Psoas muscle (tissue), 8 donors: ENCODE results near the gene CCT7. TPM values are rescaled to one million over a fixed set of nuclear protein-coding genes. Genes with fewer than 3 reads are reported as not detected.

Source experiments
- ATAC-seq, 4 donors: fragments of 200-7000 bp; cut with Tn5 transposase; one replicate each; pipeline ENCODE4 v1.9.1; 2020; ENCODE audit warnings: moderate library complexity in 3 of 4, mild to moderate bottlenecking in 2 of 4
- DNase-seq, 2 donors: peaks; one replicate each; pipeline ENCODE4 v3.0.0-alpha.2; 2020
- H3K27ac ChIP-seq: fragments of 200-600 bp; one replicate; pipeline ENCODE4 v1.8.0; 2022
- H3K27me3 ChIP-seq, 3 donors: fragments of 200-600 bp in 1 of 3; one replicate each; pipeline versions ENCODE4 v1.6.1 to v1.8.0; 2013 to 2022; ENCODE audit warnings: low read length in 2 of 3, mild to moderate bottlenecking in 2 of 3, moderate library complexity in 1 of 3; ENCODE audit not compliant: insufficient read depth in 3 of 3
- H3K36me3 ChIP-seq, 2 donors: fragments of 200-600 bp in 1 of 2; one replicate each; pipeline versions ENCODE4 v1.6.1 to v1.8.0; 2013 to 2022; ENCODE audit warnings: low read depth in 1 of 2, mild to moderate bottlenecking in 1 of 2, moderate library complexity in 1 of 2; ENCODE audit not compliant: insufficient read depth in 1 of 2
- H3K4me1 ChIP-seq: fragments of 200-600 bp; one replicate; pipeline ENCODE4 v1.8.0; 2022
- H3K4me3 ChIP-seq: fragments of 200-600 bp; one replicate; pipeline ENCODE4 v1.8.0; 2022; ENCODE audit warnings: mild to moderate bottlenecking
- H3K9me3 ChIP-seq: fragments of 200-600 bp; one replicate; pipeline ENCODE4 v1.8.0; 2022
- CTCF ChIP-seq: fragments of 200-600 bp; IDR thresholded peaks from one replicate; pipeline ENCODE4 v1.8.0; 2022; ENCODE audit warnings: antibody characterized with exemption
- WGBS, 3 donors: extraction: QIAGEN DNeasy Blood & Tissue Kit; methylation state at CpG; one replicate each; pipeline versions ENCODE4 v1.1.6 to v1.1.7; 2013; 5-methylcytosine and 5-hydroxymethylcytosine counted together
- intact Hi-C, 2 donors: fragments of 100-400 bp; cut with DNase I; formaldehyde crosslinking; loops; one replicate each; pipeline versions ENCODE4 v1.11.0 to v1.14.2; 2022
- polyA plus RNA-seq, 3 donors: library from polyadenylated mRNA; stranded (reverse); fragments of 200-250 nt; gene quantifications; one replicate each; pipeline ENCODE4 v1.2.3, GENCODE V29; 2013
- total RNA-seq, 4 donors: library from RNA; stranded (reverse); fragmentation: NEBNext Ultra II Directional in 2 of 4; extraction: Animal tissue kit (Norgen Biotek cat#: 25700) in 2 of 4; gene quantifications; one replicate each; pipeline versions ENCODE4 v1.2.1 to v1.2.4, GENCODE V29; 2021 to 2023
- donor health status: healthy with polysubstance abuse.
- donor health status: DM: no; HTN: no; CAD: no; lungs with moderate emphysema.
- donor health status: Bipolar disorder and iron deficiency.
- donor health status: healthy.
- donor health status: DM: yes; HTN: yes; CAD: no.
- donor health status: DM: no; HTN: no; CAD: no.
- donor health status: DM: no; HTN: no; CAD: no.
- donor health status: DM: yes; HTN: yes; CAD: no.

CCT7 gene
- total and polyA plus RNA-seq, 7 donors: 249 to 316 (median 275) TPM

GRCh38 chr2:73263540-73264331 is 29.6 kb downstream of the CCT7 start:
- Histone ChIP-seq H3K4me1 (no peaks in the 10 kb centered on the region), H3K9me3 (no peaks in the 10 kb centered on the region), H3K4me3 (no peak overlapping the region), H3K27me3 (peaks cover 0 to 28% (median 12%) of the 10 kb centered on the region in 3 donors), H3K36me3 (no peaks in the 10 kb centered on the region), H3K27ac (no peak overlapping the region)
- WGBS, 3 donors: 89 to 92% (median 90%) methylated on average over 13 to 16 of the region's 16 CpGs
- TF ChIP-seq CTCF: no peak
- ATAC-seq (no peak), DNase-seq (no peak)
- intact Hi-C loops: no loop called here

- intact Hi-C loops: no loop called here
- DNase-seq (no peak), ATAC-seq (no peak)
- Histone ChIP-seq H3K4me3 (no peak overlapping the region), H3K9me3 (no peaks in the 10 kb centered on the region), H3K27me3 (peaks cover 0 to 34% (median 13%) of the 10 kb centered on the region in 3 donors), H3K4me1 (no peaks in the 10 kb centered on the region), H3K36me3 (no peaks in the 10 kb centered on the region), H3K27ac (no peak overlapping the region)
- TF ChIP-seq CTCF: no peak
- 86 to 88% (median 87%) methylated on average over 12 to 15 of the region's 15 CpGs for WGBS, 3 donors
These were observed 30.2 kb downstream of the CCT7 start for GRCh38 chr2:73264332-73264606.

GRCh38 chr2:73264783-73265182 is 30.7 kb downstream of the CCT7 start:
- H3K9me3 ChIP-seq: no peaks in the 10 kb centered on the region
- 82 to 84% (median 82%) methylated on average over 4 of the region's 4 CpGs for WGBS, 3 donors
- no peak for TF ChIP-seq CTCF
- H3K4me1 ChIP-seq: no peaks in the 10 kb centered on the region
- intact Hi-C loops: no loop called here
- no peak overlapping the region for H3K4me3 ChIP-seq
- no peak overlapping the region for H3K27ac ChIP-seq
- DNase-seq (no peak), ATAC-seq (no peak)
- peaks cover 0 to 39% (median 18%) of the 10 kb centered on the region in 3 donors for H3K27me3 ChIP-seq
- no peaks in the 10 kb centered on the region for H3K36me3 ChIP-seq

GRCh38 chr2:73265298-73266060 is 31.4 kb downstream of the CCT7 start:
- Histone ChIP-seq H3K9me3 (no peaks in the 10 kb centered on the region), H3K27ac (no peak overlapping the region), H3K27me3 (peaks cover 0 to 45% (median 20%) of the 10 kb centered on the region in 3 donors), H3K4me1 (no peaks in the 10 kb centered on the region), H3K36me3 (no peaks in the 10 kb centered on the region), H3K4me3 (no peak overlapping the region)
- intact Hi-C loops: no loop called here
- WGBS, 3 donors: 89 to 91% (median 89%) methylated on average over 28 of the region's 28 CpGs
- DNase-seq (no peak), ATAC-seq (no peak)
- TF ChIP-seq CTCF: no peak
